ENCODE data around the gene NCOR1.
"Not testable (repeated sequence)": the region's sequence is repeated elsewhere in the genome, so short reads cannot be mapped to it uniquely, and the experiment has no call there.

NCOR1 gene

GRCh38 chr17:16120937-16121336, 94.4 kb downstream of the NCOR1 start:
- H3K4me3 ChIP-seq (ENCODE audit: control insufficient read depth in 1 of 7, extremely low read depth in 1 of 7, insufficient read depth in 4 of 7, low read depth in 2 of 7, low read length in 6 of 7) = no peak overlapping the region
- H3K9me3 ChIP-seq (ENCODE audit: control extremely low read depth in 1 of 5, control insufficient read depth in 4 of 5, insufficient read depth in 2 of 5, low read depth in 1 of 5, low read length in 4 of 5) = peaks cover 0 to 7% (median 0%) of the 10 kb centered on the region in 5 experiments
- H3K4me1 ChIP-seq (ENCODE audit: control extremely low read depth in 1 of 4, control insufficient read depth in 4 of 4, insufficient read depth in 4 of 4, low read length in 3 of 4) = no peaks in the 10 kb centered on the region
- WGBS (ENCODE audit: insufficient coverage) = 99% methylated on average over 9 of the region's 11 CpGs
- POLR2A ChIA-PET = no interaction called here
- CTCF ChIA-PET = no interaction called here
- no peak for DNase-seq
- H3K27ac ChIP-seq (ENCODE audit: insufficient read depth in 1 of 2, low read depth in 1 of 2, low read length in 2 of 2, poor library complexity in 1 of 2, severe bottlenecking in 2 of 2) = no peak overlapping the region
- peaks cover 42 to 82% (median 47%) of the 10 kb centered on the region in 4 experiments for H3K36me3 ChIP-seq (ENCODE audit: control insufficient read depth in 4 of 4, insufficient read depth in 4 of 4, low read length in 3 of 4)
- H3K27me3 ChIP-seq (replicated peaks in 2 of 5; ENCODE audit: control insufficient read depth in 4 of 5, insufficient read depth in 5 of 5, low read length in 4 of 5) = no peaks in the 10 kb centered on the region

DNA sequence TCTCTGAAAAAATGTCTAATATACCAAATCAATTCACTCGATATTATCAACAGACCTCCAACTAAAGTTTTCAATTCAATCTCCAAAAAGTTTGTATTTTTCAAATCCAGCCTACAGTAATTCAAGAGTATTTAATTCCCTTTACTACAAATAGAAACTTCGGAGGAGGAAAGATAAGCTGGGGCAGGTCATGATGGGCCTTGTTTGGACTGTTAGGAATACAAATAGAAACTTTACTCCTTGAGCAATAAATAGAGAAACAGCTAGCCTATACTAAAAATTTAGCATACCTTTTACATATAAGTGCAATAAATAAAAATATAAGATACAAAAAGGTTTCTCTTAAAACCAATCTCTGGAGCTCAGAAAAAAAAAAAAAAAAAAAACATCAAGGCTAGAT, 98.2 kb downstream of the NCOR1 start:
- DNase-seq = no peak
- H3K4me1 ChIP-seq (ENCODE audit: control extremely low read depth in 1 of 4, control insufficient read depth in 4 of 4, insufficient read depth in 4 of 4, low read length in 3 of 4) = no peaks in the 10 kb centered on the region
- H3K27me3 ChIP-seq (replicated peaks in 2 of 5; ENCODE audit: control insufficient read depth in 4 of 5, insufficient read depth in 5 of 5, low read length in 4 of 5) = no peaks in the 10 kb centered on the region
- no peak overlapping the region for H3K4me3 ChIP-seq (ENCODE audit: control insufficient read depth in 1 of 7, extremely low read depth in 1 of 7, insufficient read depth in 4 of 7, low read depth in 2 of 7, low read length in 6 of 7)
- H3K36me3 ChIP-seq (ENCODE audit: control insufficient read depth in 4 of 4, insufficient read depth in 4 of 4, low read length in 3 of 4) = peaks cover 40 to 83% (median 55%) of the 10 kb centered on the region in 4 experiments
- ChIA-PET POLR2A (no interaction called here), CTCF (no interaction called here)
- peaks cover 1 to 19% (median 10%) of the 10 kb centered on the region in 5 experiments for H3K9me3 ChIP-seq (ENCODE audit: control extremely low read depth in 1 of 5, control insufficient read depth in 4 of 5, insufficient read depth in 2 of 5, low read depth in 1 of 5, low read length in 4 of 5)
- no CpG with 5 or more reads among the region's 2 CpGs for WGBS (ENCODE audit: insufficient coverage)
- no peak overlapping the region for H3K27ac ChIP-seq (ENCODE audit: insufficient read depth in 1 of 2, low read depth in 1 of 2, low read length in 2 of 2, poor library complexity in 1 of 2, severe bottlenecking in 2 of 2)

DNA sequence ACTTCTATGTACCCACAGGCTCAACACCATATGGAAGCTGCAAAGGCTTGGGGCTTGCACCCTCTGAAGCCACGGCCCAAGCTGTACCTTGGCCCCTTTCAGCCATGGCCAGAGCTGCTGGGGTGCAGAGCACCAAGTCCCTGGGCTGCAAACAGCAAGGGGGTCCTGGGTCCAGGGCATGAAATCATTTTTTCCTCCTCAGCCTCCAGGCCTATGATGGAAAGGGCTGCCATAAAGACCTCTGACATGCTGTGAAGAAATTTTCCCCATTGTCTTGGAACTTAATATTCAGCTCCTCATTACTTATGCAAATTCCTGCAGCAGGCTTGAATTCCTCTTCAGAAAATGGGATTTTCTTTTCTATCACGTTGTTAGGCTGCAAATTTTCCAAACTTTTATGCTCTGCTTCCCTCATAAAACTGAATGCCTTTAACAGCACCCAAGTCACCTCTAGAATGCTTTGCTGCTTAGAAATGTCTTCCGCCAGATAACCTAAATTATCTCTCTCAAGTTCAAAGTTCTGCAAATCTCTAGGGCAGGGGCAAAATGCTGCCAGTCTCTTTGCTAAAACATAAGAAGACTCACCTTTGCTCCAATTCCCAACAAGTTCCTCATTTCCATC, 100.1 kb downstream of the NCOR1 start:
- H3K4me1 ChIP-seq (ENCODE audit: control extremely low read depth in 1 of 4, control insufficient read depth in 4 of 4, insufficient read depth in 4 of 4, low read length in 3 of 4); DNase-seq; H3K27ac ChIP-seq (ENCODE audit: insufficient read depth in 1 of 2, low read depth in 1 of 2, low read length in 2 of 2, poor library complexity in 1 of 2, severe bottlenecking in 2 of 2); H3K4me3 ChIP-seq (ENCODE audit: control insufficient read depth in 1 of 7, extremely low read depth in 1 of 7, insufficient read depth in 4 of 7, low read depth in 2 of 7, low read length in 6 of 7); POLR2A ChIA-PET; H3K27me3 ChIP-seq (replicated peaks in 2 of 5; ENCODE audit: control insufficient read depth in 4 of 5, insufficient read depth in 5 of 5, low read length in 4 of 5): not testable (repeated sequence)
- 100% methylated on average over 3 of the region's 3 CpGs for WGBS (ENCODE audit: insufficient coverage)
- CTCF ChIA-PET = interaction anchor here (0.6 kb wide), 1 partner anchor 11 kb away, joined by 3 read pairs; no protein-coding TSS in a partner anchor
- H3K36me3 ChIP-seq (ENCODE audit: control insufficient read depth in 4 of 4, insufficient read depth in 4 of 4, low read length in 3 of 4) = peaks cover 39 to 67% (median 43%) of the 10 kb centered on the region in 4 experiments
- peaks cover 1 to 19% (median 10%) of the 10 kb centered on the region in 5 experiments for H3K9me3 ChIP-seq (ENCODE audit: control extremely low read depth in 1 of 5, control insufficient read depth in 4 of 5, insufficient read depth in 2 of 5, low read depth in 1 of 5, low read length in 4 of 5)

GRCh38 chr17:16108871-16109270, 106.5 kb downstream of the NCOR1 start:
- H3K36me3 ChIP-seq (ENCODE audit: control insufficient read depth in 4 of 4, insufficient read depth in 4 of 4, low read length in 3 of 4) = peaks cover 13 to 36% (median 25%) of the 10 kb centered on the region in 4 experiments
- no peaks in the 10 kb centered on the region for H3K4me1 ChIP-seq (ENCODE audit: control extremely low read depth in 1 of 4, control insufficient read depth in 4 of 4, insufficient read depth in 4 of 4, low read length in 3 of 4)
- H3K9me3 ChIP-seq (ENCODE audit: control extremely low read depth in 1 of 5, control insufficient read depth in 4 of 5, insufficient read depth in 2 of 5, low read depth in 1 of 5, low read length in 4 of 5) = no peaks in the 10 kb centered on the region
- no peaks in the 10 kb centered on the region for H3K27me3 ChIP-seq (replicated peaks in 2 of 5; ENCODE audit: control insufficient read depth in 4 of 5, insufficient read depth in 5 of 5, low read length in 4 of 5)
- CTCF ChIA-PET = no interaction called here
- WGBS (ENCODE audit: insufficient coverage) = no CpG with 5 or more reads among the region's 4 CpGs
- POLR2A ChIA-PET = no interaction called here
- H3K27ac ChIP-seq (ENCODE audit: insufficient read depth in 1 of 2, low read depth in 1 of 2, low read length in 2 of 2, poor library complexity in 1 of 2, severe bottlenecking in 2 of 2) = no peak overlapping the region
- H3K4me3 ChIP-seq (ENCODE audit: control insufficient read depth in 1 of 7, extremely low read depth in 1 of 7, insufficient read depth in 4 of 7, low read depth in 2 of 7, low read length in 6 of 7) = no peak overlapping the region
- DNase-seq = no peak

- no peak overlapping the region for H3K27ac ChIP-seq (ENCODE audit: insufficient read depth in 1 of 2, low read depth in 1 of 2, low read length in 2 of 2, poor library complexity in 1 of 2, severe bottlenecking in 2 of 2)
- DNase-seq = no peak
- H3K4me3 ChIP-seq (ENCODE audit: control insufficient read depth in 1 of 7, extremely low read depth in 1 of 7, insufficient read depth in 4 of 7, low read depth in 2 of 7, low read length in 6 of 7) = no peak overlapping the region
- no peaks in the 10 kb centered on the region for H3K27me3 ChIP-seq (replicated peaks in 2 of 5; ENCODE audit: control insufficient read depth in 4 of 5, insufficient read depth in 5 of 5, low read length in 4 of 5)
- WGBS (ENCODE audit: insufficient coverage) = no CpG with 5 or more reads among the region's 1 CpG
- no peaks in the 10 kb centered on the region for H3K4me1 ChIP-seq (ENCODE audit: control extremely low read depth in 1 of 4, control insufficient read depth in 4 of 4, insufficient read depth in 4 of 4, low read length in 3 of 4)
- ChIA-PET POLR2A (interaction anchor here (0.5 kb wide), 1 partner anchor 260 kb away, joined by 3 read pairs; no protein-coding TSS in a partner anchor), CTCF (interaction anchor here (0.6 kb wide), 1 partner anchor 483 kb away, joined by 3 read pairs; no protein-coding TSS in a partner anchor)
- no peaks in the 10 kb centered on the region for H3K9me3 ChIP-seq (ENCODE audit: control extremely low read depth in 1 of 5, control insufficient read depth in 4 of 5, insufficient read depth in 2 of 5, low read depth in 1 of 5, low read length in 4 of 5)
- peaks cover 13 to 37% (median 27%) of the 10 kb centered on the region in 4 experiments for H3K36me3 ChIP-seq (ENCODE audit: control insufficient read depth in 4 of 4, insufficient read depth in 4 of 4, low read length in 3 of 4)
Measured at GRCh38 chr17:16108386-16108785, 106.9 kb downstream of the NCOR1 start.

DNA sequence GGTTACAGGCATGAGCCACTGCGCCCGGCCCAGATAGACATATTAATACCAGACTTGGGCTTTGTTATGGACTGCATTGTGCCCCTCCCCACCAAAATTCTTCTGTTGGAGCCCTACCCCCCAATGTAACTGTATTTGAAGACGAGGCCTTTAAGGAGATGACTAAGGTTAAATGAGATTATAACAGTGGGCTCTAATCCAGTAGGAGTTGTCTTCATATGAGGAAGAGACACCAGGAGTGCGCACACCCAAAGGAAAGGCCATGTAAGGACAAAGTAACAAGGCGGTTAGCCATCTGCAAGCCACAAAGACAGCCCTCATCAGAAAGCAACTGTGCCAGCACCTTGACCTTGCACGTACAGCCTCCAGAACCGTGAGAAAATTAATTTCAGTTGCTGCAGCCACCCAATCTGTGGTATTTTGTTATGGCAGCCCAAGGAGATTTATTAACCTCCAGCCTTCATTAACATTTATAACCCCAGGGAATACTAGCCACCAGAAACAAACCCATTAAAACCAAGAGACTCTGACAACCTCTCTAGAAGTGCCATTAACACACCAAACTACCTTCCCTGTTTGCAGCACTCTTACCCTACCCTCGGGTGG, 108.1 kb downstream of the NCOR1 start:
- Histone ChIP-seq H3K4me3 (ENCODE audit: control insufficient read depth in 1 of 7, extremely low read depth in 1 of 7, insufficient read depth in 4 of 7, low read depth in 2 of 7, low read length in 6 of 7) (no peak overlapping the region), H3K4me1 (ENCODE audit: control extremely low read depth in 1 of 4, control insufficient read depth in 4 of 4, insufficient read depth in 4 of 4, low read length in 3 of 4) (no peaks in the 10 kb centered on the region), H3K27me3 (replicated peaks in 2 of 5; ENCODE audit: control insufficient read depth in 4 of 5, insufficient read depth in 5 of 5, low read length in 4 of 5) (no peaks in the 10 kb centered on the region), H3K36me3 (ENCODE audit: control insufficient read depth in 4 of 4, insufficient read depth in 4 of 4, low read length in 3 of 4) (peaks cover 13 to 38% (median 26%) of the 10 kb centered on the region in 4 experiments), H3K27ac (ENCODE audit: insufficient read depth in 1 of 2, low read depth in 1 of 2, low read length in 2 of 2, poor library complexity in 1 of 2, severe bottlenecking in 2 of 2) (no peak overlapping the region), H3K9me3 (ENCODE audit: control extremely low read depth in 1 of 5, control insufficient read depth in 4 of 5, insufficient read depth in 2 of 5, low read depth in 1 of 5, low read length in 4 of 5) (no peaks in the 10 kb centered on the region)
- ChIA-PET CTCF (interaction anchor here (0.7 kb wide), 1 partner anchor 80 kb away, joined by 3 read pairs; no protein-coding TSS in a partner anchor), POLR2A (no interaction called here)
- WGBS (ENCODE audit: insufficient coverage) = 94% methylated on average over 5 of the region's 8 CpGs
- DNase-seq = no peak

DNA sequence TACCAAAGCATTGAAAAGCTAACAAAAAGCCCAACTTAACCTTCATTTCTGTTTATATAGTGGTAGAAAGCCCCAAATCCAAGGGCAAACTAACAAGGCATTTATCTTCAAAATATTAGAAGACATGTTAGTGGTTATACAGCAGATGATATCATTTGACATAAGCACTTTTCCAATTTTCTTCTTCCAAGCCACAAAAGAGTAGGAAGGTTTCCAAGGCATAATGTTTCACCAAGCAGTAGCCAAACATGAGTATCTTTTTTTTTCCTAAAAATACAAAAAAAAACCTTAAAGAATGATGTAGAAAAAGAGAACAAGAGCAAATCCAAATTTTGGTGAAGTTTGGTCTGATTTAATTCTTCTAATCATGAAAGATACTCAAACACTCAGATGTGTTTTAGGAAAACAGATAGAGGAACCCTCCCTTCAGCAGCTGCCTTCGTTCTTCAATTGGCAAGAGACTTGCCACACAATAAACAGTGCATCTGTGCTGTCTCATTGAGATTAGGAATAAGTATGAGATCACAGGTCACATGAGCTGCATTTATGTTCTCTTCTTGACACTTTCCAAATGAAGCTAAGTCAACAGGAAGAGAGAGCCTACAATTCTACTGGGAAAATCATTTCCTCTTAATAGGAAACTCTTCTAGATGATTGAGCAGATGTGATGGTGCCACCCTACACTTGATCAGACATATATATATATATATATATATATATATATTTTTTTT, 109.0 kb downstream of the NCOR1 start:
- no peak overlapping the region for H3K4me3 ChIP-seq (ENCODE audit: control insufficient read depth in 1 of 7, extremely low read depth in 1 of 7, insufficient read depth in 4 of 7, low read depth in 2 of 7, low read length in 6 of 7)
- no peak overlapping the region for H3K27ac ChIP-seq (ENCODE audit: insufficient read depth in 1 of 2, low read depth in 1 of 2, low read length in 2 of 2, poor library complexity in 1 of 2, severe bottlenecking in 2 of 2)
- ChIA-PET POLR2A (no interaction called here), CTCF (interaction anchor here (0.7 kb wide), 1 partner anchor 79 kb away, joined by 3 read pairs; no protein-coding TSS in a partner anchor)
- peak in 2 of 3 donors; percentile 29 to 56 for DNase-seq
- H3K4me1 ChIP-seq (ENCODE audit: control extremely low read depth in 1 of 4, control insufficient read depth in 4 of 4, insufficient read depth in 4 of 4, low read length in 3 of 4) = no peaks in the 10 kb centered on the region
- no peaks in the 10 kb centered on the region for H3K9me3 ChIP-seq (ENCODE audit: control extremely low read depth in 1 of 5, control insufficient read depth in 4 of 5, insufficient read depth in 2 of 5, low read depth in 1 of 5, low read length in 4 of 5)
- no peaks in the 10 kb centered on the region for H3K27me3 ChIP-seq (replicated peaks in 2 of 5; ENCODE audit: control insufficient read depth in 4 of 5, insufficient read depth in 5 of 5, low read length in 4 of 5)
- WGBS (ENCODE audit: insufficient coverage) = no CpG with 5 or more reads among the region's 1 CpG
- peaks cover 14 to 41% (median 31%) of the 10 kb centered on the region in 4 experiments for H3K36me3 ChIP-seq (ENCODE audit: control insufficient read depth in 4 of 4, insufficient read depth in 4 of 4, low read length in 3 of 4)

All from common myeloid progenitor, CD34-positive (primary cell).